GM18499 (cell line): ENCODE results near the gene RPN2.

ENCODE experiments used
- ATAC-seq: cut with Tn5 transposase; IDR thresholded peaks from one replicate; pipeline ENCODE4 v1.9.1; 2021; ENCODE audit warnings: moderate number of reproducible peaks; ENCODE audit not compliant: insufficient read depth, unreplicated experiment

RPN2 gene

GRCh38 chr20:37238935-37239451 is 59.9 kb downstream of the RPN2 start:
- no peak for ATAC-seq

DNA sequence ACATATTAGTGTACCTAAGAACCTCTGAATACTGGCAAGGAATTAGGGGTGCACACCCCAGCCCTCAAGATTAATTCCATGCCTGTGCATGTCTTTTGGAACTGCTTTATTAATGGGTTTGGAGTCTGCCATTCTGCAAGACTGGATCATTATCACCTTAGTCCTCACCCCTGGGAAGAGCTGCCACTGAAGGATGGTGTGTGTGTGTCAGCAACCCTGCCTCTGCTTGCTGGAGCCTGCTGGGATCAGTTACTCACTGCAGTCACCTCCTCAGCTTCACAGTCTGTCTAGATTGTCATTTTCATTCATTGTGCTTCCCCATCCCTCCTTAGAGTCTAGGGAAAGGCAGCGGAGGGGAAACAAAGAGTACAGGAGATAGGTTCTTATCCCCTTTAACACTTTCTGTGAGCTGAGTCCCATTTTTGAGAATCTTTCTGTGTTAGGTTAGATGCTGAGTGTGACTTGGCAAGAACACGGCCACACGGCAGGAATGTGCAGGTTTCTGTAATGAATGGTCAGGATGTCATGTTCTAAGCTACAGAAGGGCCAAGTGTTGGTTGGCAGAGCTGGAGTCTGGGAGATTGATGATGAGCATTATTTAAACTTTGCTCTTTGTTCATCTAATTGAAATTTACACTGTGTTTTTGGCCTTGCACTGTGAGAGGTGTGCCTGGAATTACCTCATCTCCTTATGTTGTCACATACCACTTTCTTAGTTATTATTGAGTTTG is 61.4 kb downstream of the RPN2 start:
- ATAC-seq: no peak

DNA sequence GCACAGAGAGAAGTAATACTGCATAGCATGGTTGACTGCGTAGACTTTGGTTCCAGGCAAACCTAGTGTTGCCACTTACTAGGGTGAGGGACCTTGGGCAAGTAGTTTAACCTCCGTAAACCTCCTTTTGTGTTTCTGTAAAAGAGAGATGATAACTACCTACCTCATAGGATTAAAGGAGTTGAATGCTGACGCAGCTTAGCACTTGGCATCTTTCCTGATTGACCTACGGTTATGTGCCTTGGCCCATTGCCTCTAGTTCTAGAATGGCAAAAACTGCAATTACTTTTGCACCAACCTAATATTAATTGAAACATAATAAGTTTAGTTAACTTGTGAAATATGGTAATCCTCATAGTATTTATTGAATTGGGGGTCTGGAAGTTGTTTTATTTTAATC is 63.4 kb downstream of the RPN2 start:
- ATAC-seq: no peak

DNA sequence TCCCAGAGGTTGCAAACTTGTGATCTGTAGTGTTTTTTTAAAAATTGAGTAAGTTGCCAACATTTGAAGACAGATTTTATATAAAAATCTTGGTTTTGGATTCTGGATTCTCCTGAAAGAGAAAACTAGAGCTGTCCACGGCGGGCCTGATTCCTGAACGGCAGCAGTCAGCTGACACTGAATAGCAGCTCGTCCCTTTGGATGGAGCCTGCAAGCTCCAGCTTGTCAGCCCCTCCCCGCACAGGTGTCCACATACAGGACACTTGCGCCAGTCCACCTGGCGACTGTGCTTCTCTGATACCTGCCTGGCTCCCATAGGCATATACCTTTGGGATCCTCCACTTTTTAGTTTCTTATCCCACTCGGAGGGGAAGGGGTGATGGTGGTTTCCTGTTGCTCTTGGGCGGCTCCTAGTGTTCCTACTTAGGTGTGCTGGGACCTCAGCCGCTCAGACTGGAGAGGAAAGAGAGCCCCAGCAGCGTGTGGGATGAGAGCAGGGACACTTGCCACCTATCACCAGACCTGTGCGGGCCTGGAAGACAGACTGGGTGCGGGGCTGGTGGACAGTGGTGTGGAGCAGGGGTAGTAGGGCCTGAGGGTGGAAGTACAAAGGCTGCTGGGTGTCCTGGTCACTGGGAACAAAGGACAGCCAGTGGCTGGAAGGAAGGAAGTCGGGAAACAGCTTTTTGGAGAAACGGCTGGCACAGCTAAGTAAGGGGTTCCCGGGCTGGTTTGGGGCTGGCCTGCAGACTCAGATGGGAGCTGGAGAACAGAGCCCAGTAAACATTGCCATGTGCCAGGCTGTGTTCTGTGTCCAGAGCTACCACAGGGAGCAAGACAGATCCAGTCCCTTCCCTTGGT is 64.2 kb downstream of the RPN2 start:
- no peak for ATAC-seq

- ATAC-seq: no peak
Observed at GRCh38 chr20:37243937-37244571, 64.9 kb downstream of the RPN2 start.

GRCh38 chr20:37244572-37244957 is 65.4 kb downstream of the RPN2 start:
- no peak for ATAC-seq

DNA sequence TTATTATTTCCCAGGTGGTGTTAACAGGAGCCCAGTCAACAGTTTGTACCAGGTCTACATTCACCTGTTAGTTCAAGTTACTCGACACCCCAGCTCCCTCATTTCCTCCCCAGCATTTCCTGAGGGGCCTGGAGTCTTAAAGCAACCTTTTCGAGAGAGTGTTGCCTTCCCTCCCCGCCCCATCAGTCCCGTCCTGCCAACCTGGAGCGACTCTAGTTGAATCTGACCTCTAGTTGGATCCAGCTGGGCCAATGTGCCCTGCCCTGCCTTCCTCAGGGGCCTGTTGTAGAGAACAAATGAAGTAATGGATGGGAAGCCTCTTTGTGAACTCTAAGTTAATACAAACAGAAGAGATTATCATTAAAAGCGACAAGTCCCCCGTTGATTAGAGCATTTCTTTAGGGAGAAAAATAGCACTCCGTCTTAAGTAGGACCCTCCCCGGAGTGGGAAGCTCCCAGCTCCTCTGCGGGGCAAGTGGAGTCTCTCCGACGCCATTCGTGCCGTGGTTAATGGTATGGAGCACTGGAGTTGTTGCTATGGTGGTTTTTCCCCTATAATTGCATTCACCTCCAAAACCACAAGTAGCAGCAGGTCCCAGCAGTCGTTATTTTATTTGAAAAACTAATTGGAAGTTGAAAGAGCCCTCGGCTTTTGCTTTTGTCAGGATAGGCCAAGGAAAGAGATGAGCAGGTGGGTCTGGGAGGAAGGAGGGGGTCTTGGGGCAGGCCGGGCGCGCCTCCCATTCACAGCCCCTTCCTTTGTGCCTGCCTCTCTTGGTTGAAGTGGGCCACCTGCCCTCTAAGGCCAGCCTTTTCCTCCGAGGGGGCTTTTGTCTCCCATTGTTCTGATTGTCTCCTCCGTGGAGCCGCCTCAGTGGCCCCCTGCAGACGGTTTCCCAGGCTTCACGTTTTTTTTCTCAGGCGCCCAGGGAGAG is 66.4 kb downstream of the RPN2 start:
- no peak for ATAC-seq

- ATAC-seq: no peak
Observed at GRCh38 chr20:37246736-37247135, 67.6 kb downstream of the RPN2 start.

DNA sequence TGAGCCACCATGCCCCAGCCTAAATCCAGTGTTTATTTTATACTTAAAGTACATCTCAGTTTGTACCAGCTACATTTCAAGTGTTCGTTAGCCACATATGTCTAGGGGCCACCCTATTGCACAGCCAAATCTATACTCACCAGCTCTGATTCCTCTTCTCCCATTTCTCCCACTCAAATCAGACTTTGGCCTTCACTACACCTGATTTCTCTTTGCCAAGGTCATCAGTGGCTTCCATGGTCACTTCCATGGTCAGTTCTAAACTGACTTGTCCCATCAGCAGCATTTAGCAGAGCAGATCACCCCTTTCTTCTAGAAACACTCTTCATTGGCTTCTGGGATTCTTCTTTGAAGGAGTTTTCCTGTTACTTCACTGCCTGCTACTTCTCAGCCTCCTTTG is 68.4 kb downstream of the RPN2 start:
- no peak for ATAC-seq

GRCh38 chr20:37249304-37249703 is 70.2 kb downstream of the RPN2 start:
- ATAC-seq: no peak

- ATAC-seq: no peak
Observed at GRCh38 chr20:37251825-37252477, 72.8 kb downstream of the RPN2 start.

DNA sequence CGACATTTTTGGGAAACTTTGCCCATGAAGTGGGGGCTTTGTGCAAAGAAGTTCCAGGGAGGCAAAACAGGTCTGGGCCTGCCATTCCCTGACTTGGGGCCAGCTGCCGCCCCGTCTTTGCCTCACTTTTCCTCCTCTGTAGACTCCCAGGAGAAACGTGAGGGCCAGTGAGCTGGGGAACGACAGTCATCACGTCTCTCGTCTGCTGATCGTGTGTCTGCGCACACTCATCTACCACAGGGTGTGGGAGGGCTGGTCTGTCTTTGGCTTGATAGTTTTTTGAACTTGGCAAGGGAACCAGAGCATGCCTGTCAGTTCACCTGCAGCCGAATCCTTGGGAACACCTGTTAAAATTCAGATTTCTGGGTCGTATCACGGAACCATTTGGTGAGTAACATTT is 74.0 kb downstream of the RPN2 start:
- no peak for ATAC-seq

DNA sequence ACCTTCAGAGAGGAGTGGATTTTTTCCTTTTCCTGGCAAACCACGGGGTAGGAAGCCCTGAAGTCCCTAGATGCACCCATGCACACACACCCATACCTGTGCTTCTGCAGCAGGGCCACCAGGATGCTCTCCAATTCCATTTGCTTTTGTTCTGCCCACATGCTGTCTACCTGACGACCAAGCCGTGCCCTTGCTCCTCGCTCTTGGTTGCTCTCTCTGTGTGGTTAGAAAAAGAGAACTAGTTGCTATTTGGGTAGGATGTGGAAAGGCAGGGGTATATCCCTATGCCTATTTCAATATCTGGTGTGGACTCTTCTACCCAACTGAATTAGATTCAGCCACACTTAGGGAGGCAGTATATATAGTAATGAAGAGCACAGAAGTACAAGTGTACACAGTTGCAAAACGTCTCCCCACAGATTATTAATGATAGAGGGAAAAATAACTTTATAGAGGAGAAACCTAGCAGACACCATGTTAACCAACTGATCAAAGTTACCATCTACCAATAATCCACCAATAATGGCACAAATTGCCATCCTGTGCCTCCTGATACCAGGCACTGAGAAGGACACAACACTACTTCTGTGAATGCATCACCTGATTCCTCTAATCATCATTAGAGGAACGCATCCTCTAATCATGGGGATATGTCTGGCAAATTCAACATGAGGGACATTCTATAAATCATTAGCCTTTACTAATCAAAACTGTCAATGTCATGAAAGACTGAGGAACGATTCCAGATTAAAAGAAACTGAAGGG is 75.2 kb downstream of the RPN2 start:
- no peak for ATAC-seq

DNA sequence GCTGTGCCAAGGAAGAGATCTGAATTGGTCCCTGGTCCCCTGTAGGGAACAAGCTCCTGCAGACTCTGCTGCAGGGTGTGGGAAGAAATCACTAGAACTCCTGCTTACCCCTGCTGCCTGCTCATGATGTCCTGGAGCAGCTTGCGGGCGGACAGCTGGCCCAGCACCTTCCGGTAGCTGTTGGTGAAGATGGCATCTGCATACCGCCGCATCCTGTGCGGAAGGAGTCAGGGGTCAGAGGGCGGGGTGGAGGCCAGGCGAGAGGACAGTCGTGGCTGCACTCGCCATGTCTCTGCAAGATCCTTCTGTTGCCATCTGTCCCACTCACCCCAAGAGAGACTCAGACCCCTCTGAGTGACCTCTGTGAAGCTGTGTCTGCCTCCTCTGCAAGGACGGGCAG is 77.2 kb downstream of the RPN2 start:
- ATAC-seq: no peak

DNA sequence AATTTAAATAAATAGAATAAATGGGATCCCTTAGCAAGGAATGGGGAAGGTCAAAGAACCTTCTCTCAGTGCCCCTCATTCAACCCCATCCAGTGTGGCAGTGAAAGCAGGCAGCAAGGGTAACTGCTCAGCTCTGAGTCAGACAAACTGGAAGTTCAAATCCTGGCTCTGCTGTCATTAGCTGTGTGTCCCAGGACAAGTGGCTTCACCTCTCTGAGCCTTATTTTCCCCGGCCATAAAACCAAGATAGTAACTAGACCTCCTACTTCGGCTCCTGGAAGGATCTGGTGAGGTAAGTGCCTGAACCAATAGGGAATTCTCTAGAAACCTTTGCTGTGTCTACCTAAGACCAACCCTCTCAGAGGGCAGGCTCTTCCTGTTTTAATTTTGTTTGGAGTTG is 78.4 kb downstream of the RPN2 start:
- ATAC-seq: no peak

- ATAC-seq: no peak
Observed at GRCh38 chr20:37257988-37258387, 78.9 kb downstream of the RPN2 start.

DNA sequence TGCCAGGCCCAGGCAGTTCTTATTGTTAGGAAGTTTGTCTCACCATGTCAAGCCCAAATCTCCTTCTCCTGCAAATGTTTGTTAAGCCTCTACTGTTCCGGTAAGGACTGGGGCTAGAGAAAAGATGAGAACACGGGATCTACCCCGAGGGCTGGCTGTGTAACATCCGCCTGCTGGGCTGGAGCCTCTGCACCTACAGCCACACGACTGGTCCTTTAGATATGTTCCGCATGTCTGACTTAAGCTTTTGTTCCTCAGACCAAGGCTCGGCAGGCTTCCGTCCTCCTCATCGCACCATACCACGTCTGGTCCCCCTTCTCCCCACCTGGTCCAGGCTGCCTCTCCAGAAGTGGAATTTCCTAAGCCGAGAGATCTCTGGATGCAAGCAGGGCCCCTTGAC is 79.9 kb downstream of the RPN2 start:
- ATAC-seq: no peak

GRCh38 chr20:37259865-37260264 is 80.7 kb downstream of the RPN2 start:
- no peak for ATAC-seq

- no peak for ATAC-seq
Observed at GRCh38 chr20:37260923-37261322, 81.8 kb downstream of the RPN2 start.
